Endothelial cell (in vitro differentiated cells): ENCODE results near the gene CFAP61. TPM values are rescaled to one million over a fixed set of nuclear protein-coding genes. Genes with fewer than 3 reads are reported as not detected.
A peak's percentile ranks its signal among the peaks of the same experiment; 100 is the strongest.

ENCODE experiments used
- DNase-seq: peaks from one replicate; pipeline ENCODE4 v3.0.0; 2021; ENCODE audit warnings: low spot score
- H3K27ac Mint-ChIP-seq: one replicate; pipeline ENCODE4 v1.8.0; 2021; ENCODE audit warnings: mixed read lengths, inconsistent platforms; ENCODE audit not compliant: unreplicated experiment
- H3K27me3 Mint-ChIP-seq: one replicate; pipeline ENCODE4 v1.8.0; 2021; ENCODE audit warnings: mild to moderate bottlenecking, moderate library complexity, mixed read lengths, inconsistent platforms; ENCODE audit not compliant: unreplicated experiment
- H3K36me3 Mint-ChIP-seq: one replicate; pipeline ENCODE4 v1.8.0; 2021; ENCODE audit warnings: mild to moderate bottlenecking, low read depth, mixed read lengths, inconsistent platforms; ENCODE audit not compliant: unreplicated experiment
- H3K4me1 Mint-ChIP-seq: one replicate; pipeline ENCODE4 v1.8.0; 2021; ENCODE audit warnings: mild to moderate bottlenecking, mixed read lengths, inconsistent platforms; ENCODE audit not compliant: unreplicated experiment
- H3K4me3 Mint-ChIP-seq: one replicate; pipeline ENCODE4 v1.8.0; 2021; ENCODE audit warnings: mild to moderate bottlenecking, mixed read lengths, inconsistent platforms; ENCODE audit not compliant: unreplicated experiment
- H3K9me3 Mint-ChIP-seq: one replicate; pipeline ENCODE4 v1.8.0; 2021; ENCODE audit warnings: mixed read lengths, inconsistent platforms; ENCODE audit not compliant: unreplicated experiment
- total RNA-seq: library from RNA; stranded (reverse); fragmentation: NEBNext Ultra II Directional; extraction: Animal tissue kit (Norgen Biotek cat#: 25700); gene quantifications from one replicate; pipeline ENCODE4 v1.2.1, GENCODE V29; 2021; ENCODE audit not compliant: unreplicated experiment
- TF ChIP-seq, protein P1 (sequence below): fragments of 200-600 bp; sonication (generic); IDR thresholded peaks from one replicate; pipeline ENCODE4 v1.5.0; 2021; ENCODE audit warnings: antibody characterized with exemption; ENCODE audit not compliant: unreplicated experiment

Gene CFAP61
- total RNA-seq, 1 donor from 2014 or later, result not detected

DNA sequence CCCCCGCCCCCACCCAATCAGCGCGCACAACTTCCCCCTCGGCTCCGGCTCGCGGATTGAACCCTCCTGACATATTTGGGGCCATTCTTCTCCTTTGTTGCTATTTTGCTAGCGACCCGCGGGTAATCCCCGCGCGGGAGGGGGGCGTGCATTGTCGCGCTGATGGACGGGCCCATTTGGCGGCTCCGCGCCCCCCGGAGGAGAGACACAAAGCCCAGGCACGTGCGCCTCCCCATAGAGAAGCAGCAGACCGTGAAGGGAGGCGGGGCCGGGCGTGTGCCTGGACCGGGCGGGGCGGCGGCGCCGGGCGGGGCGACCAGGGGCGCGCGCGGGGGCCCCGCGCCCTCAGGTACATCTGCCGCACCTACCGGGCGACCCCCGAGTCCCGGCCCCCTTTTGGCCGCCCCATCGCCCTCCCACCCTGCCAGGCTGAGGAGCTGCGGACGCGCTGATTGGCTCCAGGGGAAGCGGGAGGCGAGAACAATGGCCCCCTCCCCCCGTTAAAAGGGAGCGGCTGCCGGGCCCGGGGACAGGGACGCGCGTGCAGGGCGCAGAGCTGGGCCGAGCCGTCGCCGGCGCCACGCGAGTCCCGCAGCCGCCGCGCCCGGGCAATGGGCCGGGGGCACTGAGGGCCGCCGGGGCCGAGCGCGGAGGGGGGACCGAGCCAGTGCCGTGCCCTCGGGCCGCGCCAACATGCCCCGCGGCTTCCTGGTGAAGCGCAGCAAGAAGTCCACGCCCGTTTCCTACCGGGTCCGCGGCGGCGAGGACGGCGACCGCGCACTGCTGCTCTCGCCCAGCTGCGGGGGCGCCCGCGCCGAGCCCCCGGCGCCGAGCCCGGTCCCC, 315.5 kb downstream of the CFAP61 start, which contains the start of gene INSM1:
INSM1 (plus strand) TSS at position 530 of the 843 bp plus-strand sequence; CDS start at position 694, 164 bp downstream.
- peaks cover 8% of the 10 kb centered on the region for H3K4me1 Mint-ChIP-seq
- H3K4me3 Mint-ChIP-seq, result no peak within 1 kb of the TSS
- TF ChIP-seq, protein P1, sequence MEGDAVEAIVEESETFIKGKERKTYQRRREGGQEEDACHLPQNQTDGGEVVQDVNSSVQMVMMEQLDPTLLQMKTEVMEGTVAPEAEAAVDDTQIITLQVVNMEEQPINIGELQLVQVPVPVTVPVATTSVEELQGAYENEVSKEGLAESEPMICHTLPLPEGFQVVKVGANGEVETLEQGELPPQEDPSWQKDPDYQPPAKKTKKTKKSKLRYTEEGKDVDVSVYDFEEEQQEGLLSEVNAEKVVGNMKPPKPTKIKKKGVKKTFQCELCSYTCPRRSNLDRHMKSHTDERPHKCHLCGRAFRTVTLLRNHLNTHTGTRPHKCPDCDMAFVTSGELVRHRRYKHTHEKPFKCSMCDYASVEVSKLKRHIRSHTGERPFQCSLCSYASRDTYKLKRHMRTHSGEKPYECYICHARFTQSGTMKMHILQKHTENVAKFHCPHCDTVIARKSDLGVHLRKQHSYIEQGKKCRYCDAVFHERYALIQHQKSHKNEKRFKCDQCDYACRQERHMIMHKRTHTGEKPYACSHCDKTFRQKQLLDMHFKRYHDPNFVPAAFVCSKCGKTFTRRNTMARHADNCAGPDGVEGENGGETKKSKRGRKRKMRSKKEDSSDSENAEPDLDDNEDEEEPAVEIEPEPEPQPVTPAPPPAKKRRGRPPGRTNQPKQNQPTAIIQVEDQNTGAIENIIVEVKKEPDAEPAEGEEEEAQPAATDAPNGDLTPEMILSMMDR, result no peak
- H3K27me3 Mint-ChIP-seq, result peaks cover 34% of the 10 kb centered on the region
- no peak within 1 kb of the TSS for H3K27ac Mint-ChIP-seq
- DNase-seq, result peak; percentile 10
- H3K36me3 Mint-ChIP-seq, result peaks cover 5% of the 10 kb centered on the region
- no peaks in the 10 kb centered on the region for H3K9me3 Mint-ChIP-seq

DNA sequence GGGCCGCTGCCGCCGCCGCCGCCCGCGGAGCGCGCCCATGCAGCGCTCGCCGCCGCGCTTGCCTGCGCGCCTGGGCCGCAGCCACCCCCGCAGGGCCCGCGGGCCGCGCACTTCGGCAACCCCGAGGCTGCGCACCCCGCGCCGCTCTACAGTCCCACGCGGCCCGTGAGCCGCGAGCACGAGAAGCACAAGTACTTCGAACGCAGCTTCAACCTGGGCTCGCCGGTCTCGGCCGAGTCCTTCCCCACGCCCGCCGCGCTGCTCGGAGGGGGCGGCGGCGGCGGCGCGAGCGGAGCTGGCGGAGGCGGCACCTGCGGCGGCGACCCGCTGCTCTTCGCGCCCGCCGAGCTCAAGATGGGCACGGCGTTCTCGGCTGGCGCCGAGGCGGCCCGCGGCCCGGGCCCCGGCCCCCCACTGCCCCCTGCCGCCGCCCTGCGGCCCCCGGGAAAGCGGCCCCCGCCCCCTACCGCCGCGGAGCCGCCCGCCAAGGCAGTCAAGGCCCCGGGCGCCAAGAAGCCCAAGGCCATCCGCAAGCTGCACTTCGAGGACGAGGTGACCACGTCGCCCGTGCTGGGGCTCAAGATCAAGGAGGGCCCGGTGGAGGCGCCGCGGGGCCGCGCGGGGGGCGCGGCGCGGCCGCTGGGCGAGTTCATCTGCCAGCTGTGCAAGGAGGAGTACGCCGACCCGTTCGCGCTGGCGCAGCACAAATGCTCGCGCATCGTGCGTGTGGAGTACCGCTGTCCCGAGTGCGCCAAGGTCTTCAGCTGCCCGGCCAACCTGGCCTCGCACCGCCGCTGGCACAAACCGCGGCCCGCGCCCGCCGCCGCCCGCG, 316.3 kb downstream of the CFAP61 start:
- H3K27ac Mint-ChIP-seq, result no peak overlapping the region
- peaks cover 33% of the 10 kb centered on the region for H3K27me3 Mint-ChIP-seq
- H3K36me3 Mint-ChIP-seq, result peaks cover 5% of the 10 kb centered on the region
- H3K4me3 Mint-ChIP-seq, result no peak overlapping the region
- TF ChIP-seq, protein P1, result no peak
- DNase-seq, result peak; percentile 22
- H3K4me1 Mint-ChIP-seq, result peaks cover 8% of the 10 kb centered on the region
- no peaks in the 10 kb centered on the region for H3K9me3 Mint-ChIP-seq

DNA sequence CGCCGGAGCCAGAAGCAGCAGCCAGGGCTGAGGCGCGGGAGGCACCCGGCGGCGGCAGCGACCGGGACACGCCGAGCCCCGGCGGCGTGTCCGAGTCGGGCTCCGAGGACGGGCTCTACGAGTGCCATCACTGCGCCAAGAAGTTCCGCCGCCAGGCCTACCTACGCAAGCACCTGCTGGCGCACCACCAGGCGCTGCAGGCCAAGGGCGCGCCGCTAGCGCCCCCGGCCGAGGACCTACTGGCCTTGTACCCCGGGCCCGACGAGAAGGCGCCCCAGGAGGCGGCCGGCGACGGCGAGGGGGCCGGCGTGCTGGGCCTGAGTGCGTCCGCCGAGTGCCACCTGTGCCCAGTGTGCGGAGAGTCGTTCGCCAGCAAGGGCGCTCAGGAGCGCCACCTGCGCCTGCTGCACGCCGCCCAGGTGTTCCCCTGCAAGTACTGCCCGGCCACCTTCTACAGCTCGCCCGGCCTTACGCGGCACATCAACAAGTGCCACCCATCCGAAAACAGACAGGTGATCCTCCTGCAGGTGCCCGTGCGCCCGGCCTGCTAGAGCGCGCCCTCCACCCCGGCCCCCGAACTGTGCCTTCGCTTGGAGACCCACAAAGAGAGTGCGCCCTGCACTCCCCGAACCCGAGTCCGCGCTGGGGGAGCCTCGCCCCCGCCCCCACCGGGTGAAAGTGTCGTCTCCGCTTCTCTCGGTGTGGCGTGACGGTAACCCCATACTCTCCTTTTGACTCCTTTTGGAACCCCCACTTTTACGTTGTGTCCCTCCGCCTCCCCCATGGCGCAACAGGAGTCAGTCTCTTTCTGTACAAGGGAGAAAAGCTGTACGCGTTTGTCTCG, 317.1 kb downstream of the CFAP61 start:
- H3K27ac Mint-ChIP-seq, result peak overlapping the region; percentile 40
- H3K9me3 Mint-ChIP-seq, result no peaks in the 10 kb centered on the region
- H3K4me1 Mint-ChIP-seq, result peaks cover 8% of the 10 kb centered on the region
- H3K27me3 Mint-ChIP-seq, result peaks cover 32% of the 10 kb centered on the region
- H3K36me3 Mint-ChIP-seq, result peaks cover 5% of the 10 kb centered on the region
- TF ChIP-seq, protein P1, result no peak
- DNase-seq, result peak; percentile 13
- H3K4me3 Mint-ChIP-seq, result peak overlapping the region; percentile 30

DNA sequence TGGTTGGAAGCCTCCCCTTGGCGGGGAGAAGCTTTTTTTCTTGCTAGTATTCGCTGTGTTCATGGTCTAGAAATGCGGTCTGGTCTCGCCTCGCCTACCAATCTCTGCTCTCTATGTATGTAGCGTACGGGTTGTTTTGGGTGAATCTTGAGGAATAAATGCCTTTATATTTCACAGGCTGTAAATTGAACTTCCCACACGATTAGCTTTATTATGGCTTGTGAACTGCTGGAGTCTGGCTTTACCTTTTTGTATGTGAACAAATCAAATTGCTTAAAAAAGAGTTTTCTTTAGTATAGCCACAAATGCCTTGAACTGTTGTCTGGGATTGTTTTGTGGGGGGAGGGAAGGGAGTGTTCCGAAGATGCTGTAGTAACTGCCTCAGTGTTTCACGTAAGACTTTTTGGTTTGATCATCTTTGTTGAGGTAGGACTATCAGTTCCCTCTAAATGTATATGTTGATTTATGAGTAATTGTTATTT, 317.8 kb downstream of the CFAP61 start:
- peak overlapping the region; percentile 40 for H3K27ac Mint-ChIP-seq

More for the DNA sequence above, 317.8 kb downstream of the CFAP61 start:
- peak overlapping the region; percentile 30 for H3K4me3 Mint-ChIP-seq
- no peak for DNase-seq
- H3K4me1 Mint-ChIP-seq, result peaks cover 8% of the 10 kb centered on the region
- H3K36me3 Mint-ChIP-seq, result peaks cover 5% of the 10 kb centered on the region
- peaks cover 29% of the 10 kb centered on the region for H3K27me3 Mint-ChIP-seq
- TF ChIP-seq, protein P1, result no peak
- H3K9me3 Mint-ChIP-seq, result no peaks in the 10 kb centered on the region
